ENCODE data around the gene APH1B. TPM values are rescaled to one million over a fixed set of nuclear protein-coding genes. Genes with fewer than 3 reads are reported as not detected.

The APH1B gene
- total RNA-seq, 1 donor from 2014 or later, result 22.8 TPM

DNA sequence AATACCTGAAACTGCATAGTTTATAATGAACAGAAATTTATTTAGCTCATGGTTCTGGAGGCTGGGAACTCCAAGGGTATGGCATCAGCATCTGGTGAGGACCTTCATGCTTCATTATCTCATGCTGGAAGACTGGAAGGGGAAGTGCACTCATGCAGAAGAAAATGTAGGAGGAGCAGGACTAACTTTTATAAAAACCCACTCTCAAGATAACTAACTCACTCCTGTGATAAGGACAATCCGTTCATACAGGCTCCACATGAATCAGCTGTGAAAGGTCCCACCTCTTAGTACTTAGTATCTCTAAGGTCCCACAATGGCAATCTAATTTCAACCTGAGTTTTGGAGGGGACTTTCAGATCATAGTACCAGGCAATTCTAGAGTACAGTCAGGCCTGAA is 33.6 kb upstream of the APH1B start:
- H3K4me3 ChIP-seq, result no peak overlapping the region
- H3K9me3 ChIP-seq, result no peaks in the 10 kb centered on the region
- H3K27ac ChIP-seq, result peak overlapping the region; percentile 57
- intact Hi-C loops (cut with DNase I), result loop anchor here (10.0 kb wide), 1 partner anchor 49 kb away; no protein-coding TSS in a partner anchor
- TF ChIP-seq POLR2AphosphoS5 (IDR thresholded peaks at IDR 0.05; ENCODE audit: insufficient read depth in 1 of 2, low read depth in 1 of 2), result no peak
- no peak for TF ChIP-seq POLR2A (IDR thresholded peaks at IDR 0.05)
- TF ChIP-seq, protein P1, sequence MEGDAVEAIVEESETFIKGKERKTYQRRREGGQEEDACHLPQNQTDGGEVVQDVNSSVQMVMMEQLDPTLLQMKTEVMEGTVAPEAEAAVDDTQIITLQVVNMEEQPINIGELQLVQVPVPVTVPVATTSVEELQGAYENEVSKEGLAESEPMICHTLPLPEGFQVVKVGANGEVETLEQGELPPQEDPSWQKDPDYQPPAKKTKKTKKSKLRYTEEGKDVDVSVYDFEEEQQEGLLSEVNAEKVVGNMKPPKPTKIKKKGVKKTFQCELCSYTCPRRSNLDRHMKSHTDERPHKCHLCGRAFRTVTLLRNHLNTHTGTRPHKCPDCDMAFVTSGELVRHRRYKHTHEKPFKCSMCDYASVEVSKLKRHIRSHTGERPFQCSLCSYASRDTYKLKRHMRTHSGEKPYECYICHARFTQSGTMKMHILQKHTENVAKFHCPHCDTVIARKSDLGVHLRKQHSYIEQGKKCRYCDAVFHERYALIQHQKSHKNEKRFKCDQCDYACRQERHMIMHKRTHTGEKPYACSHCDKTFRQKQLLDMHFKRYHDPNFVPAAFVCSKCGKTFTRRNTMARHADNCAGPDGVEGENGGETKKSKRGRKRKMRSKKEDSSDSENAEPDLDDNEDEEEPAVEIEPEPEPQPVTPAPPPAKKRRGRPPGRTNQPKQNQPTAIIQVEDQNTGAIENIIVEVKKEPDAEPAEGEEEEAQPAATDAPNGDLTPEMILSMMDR (IDR thresholded peaks at IDR 0.05), result no peak
- no peak for DNase-seq (ENCODE audit: extremely low spot score in 2 of 2)
- peaks cover 50% of the 10 kb centered on the region for H3K4me1 ChIP-seq
- no peaks in the 10 kb centered on the region for H3K27me3 ChIP-seq
- H3K36me3 ChIP-seq, result peaks cover 0 to 5% of the 10 kb centered on the region in 2 donors

- intact Hi-C loops (cut with DNase I), result loop anchor here (10.0 kb wide), 1 partner anchor 50 kb away; no protein-coding TSS in a partner anchor
- TF ChIP-seq POLR2AphosphoS5 (IDR thresholded peaks at IDR 0.05; ENCODE audit: insufficient read depth in 1 of 2, low read depth in 1 of 2) (no peak), POLR2A (IDR thresholded peaks at IDR 0.05) (no peak)
- TF ChIP-seq, protein P1 (IDR thresholded peaks at IDR 0.05), result no peak
- DNase-seq (ENCODE audit: extremely low spot score in 2 of 2), result no peak
- Histone ChIP-seq H3K27me3 (no peaks in the 10 kb centered on the region), H3K27ac (peak overlapping the region; percentile 57), H3K4me3 (no peak overlapping the region), H3K36me3 (peaks cover 0 to 5% of the 10 kb centered on the region in 2 donors), H3K4me1 (peaks cover 44% of the 10 kb centered on the region), H3K9me3 (no peaks in the 10 kb centered on the region)
These were observed 33.0 kb upstream of the APH1B start for GRCh38 chr15:63244399-63244798.

DNA sequence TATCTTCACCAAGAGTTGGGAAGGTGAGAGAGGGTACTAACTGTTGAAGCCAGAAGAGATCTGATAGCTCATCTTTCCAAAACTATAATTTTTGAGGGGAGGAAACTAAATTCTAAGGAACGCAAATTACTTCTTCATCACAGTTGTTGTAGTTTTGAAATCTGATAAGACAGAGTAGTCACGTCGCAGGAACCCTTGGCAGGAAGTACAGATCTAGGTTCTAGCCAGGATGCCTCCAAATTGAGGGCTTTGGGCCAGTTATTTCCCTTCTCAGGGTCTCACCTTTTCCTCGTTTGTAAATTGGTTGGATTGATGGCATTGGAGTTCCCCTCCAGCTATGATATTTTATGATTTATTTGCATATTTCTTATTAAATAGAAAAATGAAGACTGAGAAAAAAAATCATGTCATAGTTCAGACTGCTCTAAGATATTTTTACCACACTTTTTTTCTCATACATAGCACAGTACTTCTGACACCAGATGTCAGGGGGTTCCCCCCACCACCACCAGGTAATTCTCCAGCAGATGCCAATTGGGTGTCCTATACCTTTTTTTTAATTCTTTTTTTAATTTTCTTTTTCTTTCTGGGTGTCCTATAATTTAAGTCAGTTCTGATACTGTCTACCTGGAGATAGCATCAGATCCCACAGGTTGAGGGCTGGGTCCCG is 32.3 kb upstream of the APH1B start:
- Histone ChIP-seq H3K4me3 (no peak overlapping the region), H3K27ac (peak overlapping the region; percentile 57), H3K4me1 (peaks cover 38% of the 10 kb centered on the region), H3K9me3 (no peaks in the 10 kb centered on the region), H3K27me3 (no peaks in the 10 kb centered on the region), H3K36me3 (peaks cover 0 to 5% of the 10 kb centered on the region in 2 donors)
- TF ChIP-seq POLR2A (IDR thresholded peaks at IDR 0.05) (no peak), POLR2AphosphoS5 (IDR thresholded peaks at IDR 0.05; ENCODE audit: insufficient read depth in 1 of 2, low read depth in 1 of 2) (no peak)
- TF ChIP-seq, protein P1 (IDR thresholded peaks at IDR 0.05), result no peak
- no peak for DNase-seq (ENCODE audit: extremely low spot score in 2 of 2)
- intact Hi-C loops (cut with DNase I), result loop anchor here (10.0 kb wide), 1 partner anchor 50 kb away; no protein-coding TSS in a partner anchor

DNA sequence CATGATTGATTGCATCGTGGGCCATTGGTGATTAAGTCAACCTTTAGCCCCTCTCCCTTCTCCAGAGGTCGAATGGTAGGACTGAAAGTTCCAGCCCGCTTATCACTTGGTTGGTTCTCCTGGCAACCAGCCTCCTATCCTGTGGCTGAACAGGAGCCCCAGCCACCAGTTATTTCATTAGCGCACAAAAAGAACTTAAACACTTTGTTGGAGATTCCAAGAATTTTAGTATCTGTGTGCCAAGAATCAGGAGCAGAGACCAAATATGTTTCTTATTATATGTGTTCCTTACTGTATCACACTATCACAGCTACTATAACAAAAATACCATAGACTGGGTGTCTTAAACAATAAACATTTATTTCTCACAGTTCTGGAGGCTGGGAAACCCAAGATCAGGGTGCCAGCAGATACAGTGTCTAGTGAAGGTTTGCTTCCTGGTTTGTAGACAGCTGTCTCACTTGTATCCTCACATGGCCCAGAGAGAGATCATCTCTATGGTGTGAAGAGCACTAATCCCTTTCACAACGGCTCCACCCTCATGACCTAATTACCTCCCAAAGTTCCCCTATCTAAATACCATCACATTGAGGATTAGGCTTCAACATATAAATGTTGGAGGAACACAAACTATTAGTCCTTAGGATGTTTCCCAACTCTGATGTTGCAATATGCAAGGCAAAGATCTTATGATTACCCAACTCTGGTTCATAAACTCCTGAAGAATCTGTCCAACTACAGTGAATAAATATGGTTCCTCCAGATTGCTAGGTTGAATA is 30.5 kb upstream of the APH1B start:
- peaks cover 0 to 5% of the 10 kb centered on the region in 2 donors for H3K36me3 ChIP-seq
- no peak for DNase-seq (ENCODE audit: extremely low spot score in 2 of 2)
- H3K27ac ChIP-seq, result no peak overlapping the region
- H3K4me1 ChIP-seq, result peaks cover 38% of the 10 kb centered on the region
- intact Hi-C loops (cut with DNase I), result loop anchor here (10.0 kb wide), 1 partner anchor 52 kb away; no protein-coding TSS in a partner anchor
- H3K27me3 ChIP-seq, result no peaks in the 10 kb centered on the region
- H3K9me3 ChIP-seq, result no peaks in the 10 kb centered on the region
- TF ChIP-seq POLR2AphosphoS5 (IDR thresholded peaks at IDR 0.05; ENCODE audit: insufficient read depth in 1 of 2, low read depth in 1 of 2), result peak in 1 of 2 donors; percentile 95
- no peak for TF ChIP-seq POLR2A (IDR thresholded peaks at IDR 0.05)
- TF ChIP-seq, protein P1 (IDR thresholded peaks at IDR 0.05), result no peak
- no peak overlapping the region for H3K4me3 ChIP-seq
